Measurements from ENCODE around the gene KCNQ1.

- TF ChIP-seq POLR2A (IDR thresholded peaks at IDR 0.05; ENCODE audit: low read length) (no peak), GATA1 (IDR thresholded peaks at IDR 0.05; ENCODE audit: low read depth, low read length) (no peak)
Observed at GRCh38 chr11:2525941-2526807, 81.4 kb downstream of the KCNQ1 start.
